ENCODE data around the gene RAC2.
"Not testable (repeated sequence)": the region's sequence is repeated elsewhere in the genome, so short reads cannot be mapped to it uniquely, and the experiment has no call there.

RAC2 gene

DNA sequence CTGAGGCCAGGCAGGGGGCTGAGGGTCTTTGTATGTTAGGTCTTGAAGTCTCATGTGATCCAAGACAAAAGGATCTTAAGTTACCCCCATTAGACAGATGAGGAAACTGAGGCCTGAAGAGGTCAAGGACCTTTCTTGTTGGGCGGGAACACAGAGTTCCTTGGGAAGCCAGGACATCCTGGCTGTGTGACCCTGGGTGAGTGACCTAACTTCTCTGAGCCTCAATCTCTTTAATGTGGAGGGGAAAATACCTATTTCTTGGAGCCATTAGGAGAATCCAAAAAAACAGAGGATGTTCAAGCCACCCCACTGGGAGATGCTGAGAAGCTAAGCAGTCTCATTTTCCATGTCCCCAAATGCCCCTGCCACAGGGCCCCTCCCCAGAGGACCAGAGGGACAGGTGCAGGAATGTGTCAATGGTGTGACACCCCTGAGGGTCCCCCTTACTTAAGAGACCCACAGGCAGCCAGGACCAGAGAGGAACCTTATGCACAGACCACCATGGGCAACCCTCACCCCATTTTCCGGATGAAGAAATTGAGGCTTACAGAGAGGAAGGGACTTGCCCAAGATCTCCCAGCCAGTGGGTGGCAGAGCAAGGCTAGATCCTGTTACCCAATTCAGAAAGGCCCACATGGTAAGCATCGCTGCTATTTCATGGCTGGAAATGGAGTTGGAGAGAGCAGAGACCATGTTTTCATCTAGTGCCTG, 8.0 kb downstream of the RAC2 start:
- peaks cover 100% of the 10 kb centered on the region for H3K4me1 Mint-ChIP-seq
- no peaks in the 10 kb centered on the region for H3K27me3 Mint-ChIP-seq
- peak overlapping the region; percentile 64 for H3K4me3 Mint-ChIP-seq
- H3K36me3 Mint-ChIP-seq: peaks cover 73% of the 10 kb centered on the region
- H3K27ac Mint-ChIP-seq: peak overlapping the region; percentile 91
- H3K9me3 Mint-ChIP-seq: no peaks in the 10 kb centered on the region
- ATAC-seq: no peak

- Mint-ChIP-seq H3K4me3 (peak overlapping the region; percentile 64), H3K9me3 (no peaks in the 10 kb centered on the region), H3K27me3 (no peaks in the 10 kb centered on the region), H3K36me3 (peaks cover 70% of the 10 kb centered on the region), H3K27ac (peak overlapping the region; percentile 91), H3K4me1 (peaks cover 100% of the 10 kb centered on the region)
- no peak for ATAC-seq
These were observed 9.0 kb downstream of the RAC2 start for GRCh38 chr22:37234736-37235711.

DNA sequence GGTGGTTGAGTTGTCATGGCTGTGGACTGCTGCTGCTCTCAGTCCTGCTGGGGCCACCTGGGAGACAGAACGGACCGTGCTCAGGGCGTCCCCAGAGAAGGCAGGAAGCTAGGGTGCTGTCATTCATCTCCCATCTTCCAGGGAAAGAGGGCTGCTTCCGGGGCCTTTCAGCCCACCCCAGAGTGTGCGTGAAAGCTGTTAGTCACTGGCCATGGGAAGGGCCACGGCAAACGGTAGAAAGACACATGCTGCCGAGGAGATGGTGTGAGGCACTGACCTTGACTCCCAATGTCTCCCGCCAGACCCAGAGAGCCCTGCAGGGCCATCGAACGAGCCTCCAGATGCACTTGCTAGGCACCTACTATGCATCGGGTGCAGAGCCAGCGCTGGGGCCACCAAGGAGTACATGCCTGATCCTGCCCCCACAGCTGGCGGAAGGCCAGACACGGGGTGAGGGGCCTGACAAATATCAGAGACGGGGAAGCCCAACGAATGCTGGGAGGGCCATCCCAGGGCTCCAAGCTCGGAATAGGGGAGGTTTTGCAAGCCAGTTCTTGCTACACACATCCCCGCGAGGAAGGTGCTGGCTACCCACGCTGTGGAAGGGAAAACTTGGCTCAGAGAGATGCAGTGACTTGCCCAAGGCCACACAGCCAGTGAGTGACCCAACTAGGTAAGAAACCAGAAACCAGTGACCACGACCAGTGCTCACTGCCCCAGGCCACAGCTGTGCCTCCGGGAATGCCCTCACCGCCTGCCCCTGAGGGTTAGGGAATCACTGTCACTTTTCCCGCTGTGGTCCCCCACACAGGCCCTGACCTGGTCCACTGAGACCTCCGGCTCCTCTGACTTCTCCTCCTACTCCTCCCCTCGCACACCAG, 10.1 kb downstream of the RAC2 start:
- no peaks in the 10 kb centered on the region for H3K9me3 Mint-ChIP-seq
- no peaks in the 10 kb centered on the region for H3K27me3 Mint-ChIP-seq
- no peak for ATAC-seq
- H3K4me1 Mint-ChIP-seq: peaks cover 100% of the 10 kb centered on the region
- peaks cover 73% of the 10 kb centered on the region for H3K36me3 Mint-ChIP-seq
- H3K27ac Mint-ChIP-seq: peak overlapping the region; percentile 91
- H3K4me3 Mint-ChIP-seq: peak overlapping the region; percentile 18

DNA sequence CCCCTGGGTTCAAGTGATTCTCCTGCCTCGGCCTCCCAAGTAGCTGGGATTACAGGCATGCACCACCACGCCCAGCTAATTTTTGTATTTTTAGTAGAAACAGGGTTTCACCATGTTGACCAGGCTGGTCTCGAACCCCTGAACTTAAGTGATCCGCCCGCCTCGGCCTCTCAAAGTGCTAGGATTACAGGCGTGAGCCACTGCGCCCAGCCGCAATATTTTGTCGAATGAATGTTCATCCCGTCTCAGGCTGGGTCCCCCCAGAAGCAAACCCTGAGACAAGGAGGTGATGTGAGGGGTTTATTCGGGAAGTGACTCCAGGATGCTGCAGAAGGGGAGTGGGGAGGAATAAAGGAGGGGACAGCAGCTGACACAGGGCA, 10.7 kb downstream of the RAC2 start:
- Mint-ChIP-seq H3K36me3 (peaks cover 69% of the 10 kb centered on the region), H3K27ac (peak overlapping the region; percentile 91), H3K4me1 (peaks cover 100% of the 10 kb centered on the region)
- H3K9me3 Mint-ChIP-seq, ATAC-seq, H3K27me3 Mint-ChIP-seq, H3K4me3 Mint-ChIP-seq: not testable (repeated sequence)

- peak overlapping the region; percentile 97 for H3K27ac Mint-ChIP-seq
- no peak for ATAC-seq
- H3K36me3 Mint-ChIP-seq: peaks cover 65% of the 10 kb centered on the region
- no peak overlapping the region for H3K4me3 Mint-ChIP-seq
- H3K27me3 Mint-ChIP-seq: no peaks in the 10 kb centered on the region
- H3K9me3 Mint-ChIP-seq: no peaks in the 10 kb centered on the region
- H3K4me1 Mint-ChIP-seq: peaks cover 98% of the 10 kb centered on the region
These were observed 11.7 kb downstream of the RAC2 start for GRCh38 chr22:37232140-37232998.

DNA sequence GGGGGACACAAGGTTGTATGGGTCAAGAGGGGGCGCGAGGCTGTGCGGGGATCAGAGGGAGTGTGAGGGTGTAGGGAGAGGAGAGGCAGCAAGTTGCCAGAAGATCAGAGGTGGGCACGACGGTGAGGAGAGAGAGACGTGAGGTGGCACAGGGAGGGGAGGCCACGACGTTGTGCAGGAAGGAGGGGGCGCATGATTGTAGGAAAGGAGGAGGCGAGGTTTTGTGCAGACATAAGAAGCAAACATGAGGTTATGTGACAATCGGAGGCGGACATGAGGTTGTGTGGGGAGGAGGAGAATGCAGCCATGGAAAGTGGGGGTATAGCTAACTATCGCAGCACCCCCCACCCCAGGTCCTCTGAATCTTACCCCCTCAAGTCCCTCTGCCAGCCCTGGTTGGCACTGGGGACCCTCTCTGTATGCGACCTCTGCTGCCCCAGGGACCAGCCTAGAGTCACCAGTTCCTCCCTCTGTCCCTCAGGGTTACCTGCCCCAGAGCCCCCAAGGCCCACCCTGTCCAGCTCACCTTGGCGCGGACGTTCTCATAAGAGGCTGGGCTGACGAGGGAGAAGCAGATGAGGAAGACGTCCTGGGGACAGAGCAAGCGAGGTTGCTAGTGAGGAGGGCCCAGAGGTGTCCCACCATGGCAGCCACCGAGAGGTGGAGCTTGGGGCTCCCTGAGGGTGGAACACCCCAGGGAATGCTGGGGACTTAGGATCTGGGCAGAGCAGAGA, 12.5 kb downstream of the RAC2 start:
- H3K27me3 Mint-ChIP-seq: no peaks in the 10 kb centered on the region
- H3K27ac Mint-ChIP-seq: peak overlapping the region; percentile 97
- peaks cover 59% of the 10 kb centered on the region for H3K36me3 Mint-ChIP-seq
- ATAC-seq: no peak
- peaks cover 92% of the 10 kb centered on the region for H3K4me1 Mint-ChIP-seq
- H3K9me3 Mint-ChIP-seq: no peaks in the 10 kb centered on the region
- peak overlapping the region; percentile 14 for H3K4me3 Mint-ChIP-seq

GRCh38 chr22:37230673-37231405, 13.2 kb downstream of the RAC2 start:
- ATAC-seq: peak; percentile 65
- peaks cover 59% of the 10 kb centered on the region for H3K36me3 Mint-ChIP-seq
- peak overlapping the region; percentile 61 for H3K4me3 Mint-ChIP-seq
- no peaks in the 10 kb centered on the region for H3K27me3 Mint-ChIP-seq
- H3K27ac Mint-ChIP-seq: peak overlapping the region; percentile 97
- peaks cover 92% of the 10 kb centered on the region for H3K4me1 Mint-ChIP-seq
- no peaks in the 10 kb centered on the region for H3K9me3 Mint-ChIP-seq

DNA sequence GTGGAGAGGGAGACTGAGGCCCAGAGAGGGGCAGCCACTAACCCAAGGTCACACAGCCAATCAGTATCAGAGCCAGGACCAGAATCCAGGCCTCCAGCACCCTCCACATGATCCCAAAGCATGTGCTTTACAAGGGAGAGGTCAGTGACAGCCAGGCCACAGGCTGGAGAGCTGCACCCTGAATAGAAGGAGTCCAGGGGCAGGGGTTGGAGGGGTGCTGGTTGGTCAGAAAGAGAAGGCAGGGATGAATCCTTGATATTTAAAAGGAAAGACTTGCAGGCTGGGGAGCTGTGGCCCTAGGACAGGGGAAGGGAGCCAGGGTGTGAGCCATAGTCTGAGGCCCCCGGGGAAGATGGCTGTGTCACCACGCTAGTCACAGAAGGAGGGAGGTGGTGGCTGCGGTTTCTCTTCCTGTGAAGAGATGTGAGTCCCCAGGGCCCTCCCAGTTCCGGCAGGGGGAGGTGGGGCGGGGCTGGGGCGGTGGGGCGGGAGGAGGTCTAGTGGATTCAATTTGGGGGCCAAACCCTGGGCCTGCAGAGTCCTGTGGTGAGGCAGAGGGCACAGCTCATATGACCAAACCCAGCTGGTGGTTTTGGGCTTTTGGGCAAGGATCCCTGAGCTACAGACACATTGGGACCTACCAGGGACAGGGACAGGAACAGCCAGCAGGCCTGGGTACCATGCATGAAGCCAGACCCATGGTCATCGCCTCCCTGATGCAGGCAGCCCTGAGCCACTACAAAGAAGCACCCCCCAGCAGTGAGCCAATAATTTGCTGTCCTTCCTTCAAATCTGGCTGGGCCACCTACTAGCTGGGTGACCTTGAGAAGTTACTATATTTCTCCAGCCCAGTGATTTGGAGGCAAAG, 14.0 kb downstream of the RAC2 start:
- Mint-ChIP-seq H3K27me3 (no peaks in the 10 kb centered on the region), H3K9me3 (no peaks in the 10 kb centered on the region), H3K36me3 (peaks cover 60% of the 10 kb centered on the region), H3K4me1 (peaks cover 92% of the 10 kb centered on the region), H3K27ac (peak overlapping the region; percentile 97), H3K4me3 (peak overlapping the region; percentile 61)
- peak; percentile 90 for ATAC-seq

DNA sequence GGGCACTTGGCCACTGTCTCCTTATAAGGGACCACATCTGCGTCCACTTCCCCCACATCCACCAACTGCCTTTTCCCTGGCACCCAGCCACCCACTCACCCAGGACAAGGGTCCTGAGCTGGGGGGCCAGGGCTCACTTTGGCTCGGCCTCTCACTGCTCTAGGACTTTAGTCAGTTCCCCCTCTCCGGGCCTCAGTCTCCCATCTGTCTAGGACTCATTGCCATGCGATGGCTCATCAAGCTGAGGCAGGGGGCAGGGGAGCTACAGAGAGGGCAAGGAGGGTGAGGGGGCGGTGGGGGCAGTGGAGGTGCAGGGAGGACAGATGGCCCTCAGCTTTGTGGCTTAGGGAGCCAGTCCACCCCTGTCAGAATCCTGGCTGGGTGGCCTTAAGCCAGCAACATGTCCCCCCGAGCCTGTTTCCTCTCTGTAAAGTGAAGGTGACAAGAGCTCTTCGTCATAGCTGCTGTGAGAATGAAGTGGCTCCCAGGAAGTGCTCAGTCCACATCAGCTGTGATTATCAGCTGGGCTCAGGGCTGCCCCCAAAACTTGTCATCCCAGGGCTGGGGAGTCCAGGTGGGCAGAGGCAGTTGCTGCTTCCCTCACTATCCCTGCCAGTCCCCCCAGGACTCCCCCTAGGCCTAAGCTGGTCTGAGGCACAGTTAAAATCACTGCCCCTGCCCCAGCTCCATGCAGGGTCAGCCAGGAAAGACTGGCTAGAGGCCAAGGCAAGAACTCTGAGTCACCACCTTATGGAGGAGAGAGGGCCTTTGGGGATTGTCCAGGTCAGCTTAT, 14.9 kb downstream of the RAC2 start:
- peak overlapping the region; percentile 55 for H3K4me3 Mint-ChIP-seq
- peak overlapping the region; percentile 97 for H3K27ac Mint-ChIP-seq
- peaks cover 60% of the 10 kb centered on the region for H3K36me3 Mint-ChIP-seq
- H3K4me1 Mint-ChIP-seq: peaks cover 92% of the 10 kb centered on the region
- ATAC-seq: peak; percentile 4
- H3K9me3 Mint-ChIP-seq: no peaks in the 10 kb centered on the region
- H3K27me3 Mint-ChIP-seq: no peaks in the 10 kb centered on the region

DNA sequence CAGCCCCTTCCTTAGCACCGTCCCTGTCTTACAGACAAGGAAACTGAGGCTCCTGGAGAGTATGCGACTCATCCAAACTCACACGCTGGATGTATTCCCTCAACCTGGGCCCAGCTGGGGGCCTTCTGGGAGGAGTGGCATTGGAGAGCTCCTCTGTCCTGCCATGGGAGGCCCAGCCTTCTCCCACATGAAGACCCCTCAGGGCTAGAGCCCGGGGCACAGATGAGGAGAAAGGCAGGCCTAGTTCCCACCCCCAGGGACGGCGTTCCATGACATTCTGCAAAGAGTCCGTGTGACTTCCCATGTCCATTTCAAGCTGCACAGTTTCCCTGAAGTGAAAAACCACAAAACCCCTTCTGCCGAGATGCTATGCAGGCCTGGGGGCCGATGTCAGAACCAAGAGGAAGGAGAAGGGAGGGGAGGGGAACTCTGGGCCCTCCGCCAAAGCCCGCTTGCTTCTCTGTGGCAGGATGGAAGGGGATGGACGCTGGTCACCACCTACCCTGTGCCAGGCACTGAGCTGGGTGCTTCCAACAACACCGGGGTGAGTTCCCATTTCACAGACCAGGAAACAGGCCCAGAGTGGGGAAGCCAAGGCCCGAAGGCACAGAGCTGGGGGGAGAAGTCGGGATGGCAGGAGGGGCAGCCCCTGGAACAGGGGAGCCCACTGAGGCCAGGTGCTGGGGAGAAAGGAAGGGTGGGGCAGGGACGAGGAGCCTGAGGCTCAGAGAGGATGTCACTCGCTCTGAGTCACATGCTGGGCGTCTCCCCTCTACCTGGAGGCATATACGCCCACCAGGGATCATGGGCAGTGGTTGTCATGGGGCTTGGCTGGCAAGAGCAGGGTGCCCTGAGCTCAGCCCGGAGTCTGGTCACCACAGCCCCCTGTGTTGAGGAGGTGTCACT, 15.7 kb downstream of the RAC2 start:
- H3K4me1 Mint-ChIP-seq: peaks cover 92% of the 10 kb centered on the region
- peak overlapping the region; percentile 97 for H3K27ac Mint-ChIP-seq
- no peaks in the 10 kb centered on the region for H3K27me3 Mint-ChIP-seq
- H3K9me3 Mint-ChIP-seq: no peaks in the 10 kb centered on the region
- H3K36me3 Mint-ChIP-seq: peaks cover 68% of the 10 kb centered on the region
- ATAC-seq: no peak
- peak overlapping the region; percentile 68 for H3K4me3 Mint-ChIP-seq

- no peak for ATAC-seq
- H3K27ac Mint-ChIP-seq: peak overlapping the region; percentile 69
- no peaks in the 10 kb centered on the region for H3K27me3 Mint-ChIP-seq
- H3K4me1 Mint-ChIP-seq: peaks cover 92% of the 10 kb centered on the region
- H3K36me3 Mint-ChIP-seq: peaks cover 66% of the 10 kb centered on the region
- peaks cover under 1% of the 10 kb centered on the region for H3K9me3 Mint-ChIP-seq
- H3K4me3 Mint-ChIP-seq: no peak overlapping the region
These were observed 17.6 kb downstream of the RAC2 start for GRCh38 chr22:37226514-37226913.
